Stimulated activated CD8-positive, alpha-beta memory T cell treated with anti-CD3 and anti-CD28 coated beads, Interleukin-7, amount 100 ng/mL, for 48 hours (primary cell): ENCODE results near the gene UMAD1.

Experiments
- DNase-seq, 2 donors: peaks; one replicate each; pipeline ENCODE4 v3.0.0-alpha.2; 2020; ENCODE audit warnings: low read depth in 1 of 2; ENCODE audit errors: extremely low read depth in 1 of 2

The UMAD1 gene

DNA sequence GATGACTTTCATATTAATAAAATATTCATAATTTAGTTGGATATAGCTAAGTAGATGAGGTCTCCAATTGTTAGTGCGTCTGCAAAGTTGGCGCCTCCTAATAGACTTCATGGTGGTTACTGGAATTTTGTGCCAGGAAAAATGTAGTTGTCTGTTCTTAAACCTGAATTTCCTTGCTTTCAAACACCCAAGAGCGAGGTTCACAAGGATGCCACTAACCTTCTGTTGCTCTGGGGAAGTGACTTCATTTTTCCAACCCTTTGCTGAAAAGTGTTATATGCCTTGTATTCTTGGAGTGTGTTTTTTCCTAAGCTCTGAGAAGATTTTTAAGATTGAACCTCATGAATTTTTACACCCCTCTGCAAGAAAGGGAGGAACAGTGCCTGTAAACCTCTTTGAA is 229.1 kb downstream of the UMAD1 start:
- DNase-seq, result no peak

DNA sequence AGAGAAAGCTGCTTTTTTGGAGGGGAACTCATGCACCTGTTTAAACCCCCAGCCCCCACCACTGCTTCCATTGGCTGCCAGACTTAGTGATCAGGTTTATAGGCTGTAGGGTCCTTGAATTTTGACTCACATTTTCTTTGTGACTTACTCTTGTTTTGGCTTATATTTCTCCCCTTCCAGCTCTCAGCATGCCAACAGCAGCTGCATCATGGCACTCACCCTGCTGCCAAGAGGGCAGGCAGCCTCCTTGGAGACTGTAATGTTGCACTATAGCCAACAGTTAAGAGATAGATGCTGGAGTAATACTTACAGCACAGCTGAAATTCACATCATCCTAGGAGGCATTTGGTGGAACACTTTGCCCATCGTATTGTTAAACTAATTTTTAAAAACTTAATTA is 230.0 kb downstream of the UMAD1 start:
- no peak for DNase-seq

DNA sequence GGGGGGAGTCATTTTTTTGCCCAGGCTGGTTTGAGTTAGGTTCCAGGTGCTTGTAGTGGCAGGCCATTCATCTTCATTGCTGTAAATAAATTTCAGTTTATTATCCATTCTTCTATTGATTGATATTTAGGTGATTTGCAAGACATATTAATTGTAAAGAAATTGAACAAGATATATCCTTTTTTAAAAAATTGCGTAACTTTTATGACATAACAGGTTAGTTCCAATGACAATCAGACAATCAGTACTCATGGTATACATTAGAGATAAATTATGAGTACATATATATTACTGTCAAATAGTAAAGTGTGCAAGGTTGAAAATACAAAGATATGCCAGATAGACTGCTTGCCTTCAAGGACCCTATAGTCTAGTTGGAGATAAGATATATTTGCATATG is 235.9 kb downstream of the UMAD1 start:
- DNase-seq, result no peak

DNA sequence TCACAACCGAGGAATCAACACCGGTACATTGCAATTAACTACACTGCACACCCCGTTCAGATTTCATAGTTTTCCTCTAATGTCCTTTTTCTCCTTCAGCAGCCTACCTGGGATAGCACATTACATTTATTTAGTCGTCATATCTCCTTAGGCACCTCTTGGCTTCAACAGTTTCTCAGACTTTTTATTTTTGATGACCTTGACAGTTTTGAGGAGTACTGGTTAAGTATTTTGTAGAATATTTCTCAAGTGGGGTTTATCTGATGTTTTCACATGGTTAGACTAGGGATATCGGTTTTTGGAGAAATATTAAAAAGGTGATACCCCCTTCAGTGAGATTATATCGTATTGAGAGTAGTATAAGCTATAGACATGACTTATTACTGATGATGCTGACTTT is 241.0 kb downstream of the UMAD1 start:
- DNase-seq, result no peak

DNA sequence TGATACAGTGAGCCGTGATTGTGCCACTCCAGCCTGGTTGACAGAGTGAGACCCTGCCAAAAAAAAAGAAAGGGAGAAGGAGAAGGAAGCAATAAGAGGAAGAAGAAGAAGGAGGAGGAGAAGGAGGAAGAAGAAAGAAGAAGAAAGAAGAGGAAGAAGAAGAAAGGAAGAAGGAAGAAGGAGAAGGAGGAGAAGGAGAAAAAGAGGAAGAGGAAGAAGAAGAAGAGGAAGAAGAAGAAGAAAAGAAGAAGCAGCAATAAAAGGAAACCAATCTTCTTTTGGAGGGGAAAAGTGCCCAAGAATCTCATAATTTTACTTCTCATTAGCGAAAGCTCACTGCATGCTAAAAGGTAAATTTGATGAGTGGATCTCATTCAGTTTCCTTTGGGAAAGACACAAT is 242.3 kb downstream of the UMAD1 start:
- DNase-seq, result no peak

DNA sequence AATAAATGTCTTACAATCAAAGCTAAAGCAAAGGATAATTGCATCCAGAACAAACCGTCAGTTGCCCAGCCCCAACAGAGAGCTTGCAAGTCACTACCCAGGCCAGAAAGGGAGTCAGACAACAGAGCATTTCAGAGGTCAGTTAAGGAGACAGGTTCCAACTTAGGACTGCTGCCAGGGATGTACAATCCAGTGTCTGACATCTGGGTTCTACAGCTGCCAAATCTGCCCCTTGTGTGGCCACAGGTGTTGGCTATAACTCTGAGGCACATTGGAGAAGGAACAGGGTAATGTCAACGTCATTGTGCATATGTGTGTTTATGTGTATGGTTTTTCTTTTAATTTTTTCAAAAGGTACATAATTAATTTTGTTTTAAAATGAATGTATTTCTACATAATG is 242.8 kb downstream of the UMAD1 start:
- no peak for DNase-seq

DNA sequence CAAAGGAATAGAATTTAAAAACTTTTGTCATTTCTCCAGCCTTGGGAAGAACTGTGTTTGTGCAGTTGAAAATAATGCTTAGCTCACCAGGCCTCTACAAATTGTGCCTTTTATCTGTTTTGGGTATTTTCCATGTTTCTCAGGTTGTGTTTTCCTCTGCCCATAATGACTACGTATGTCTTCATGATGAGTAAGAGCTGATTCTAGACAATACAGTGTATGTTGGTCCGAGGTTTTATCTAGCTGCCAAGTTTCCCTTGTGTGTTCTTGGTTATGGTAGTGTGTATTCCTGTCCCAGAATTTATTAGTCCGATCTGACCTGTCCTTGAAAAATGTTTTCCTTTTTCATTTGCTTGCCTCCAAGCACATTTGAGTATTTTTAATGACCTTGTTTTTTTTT is 244.3 kb downstream of the UMAD1 start:
- DNase-seq, result no peak

DNA sequence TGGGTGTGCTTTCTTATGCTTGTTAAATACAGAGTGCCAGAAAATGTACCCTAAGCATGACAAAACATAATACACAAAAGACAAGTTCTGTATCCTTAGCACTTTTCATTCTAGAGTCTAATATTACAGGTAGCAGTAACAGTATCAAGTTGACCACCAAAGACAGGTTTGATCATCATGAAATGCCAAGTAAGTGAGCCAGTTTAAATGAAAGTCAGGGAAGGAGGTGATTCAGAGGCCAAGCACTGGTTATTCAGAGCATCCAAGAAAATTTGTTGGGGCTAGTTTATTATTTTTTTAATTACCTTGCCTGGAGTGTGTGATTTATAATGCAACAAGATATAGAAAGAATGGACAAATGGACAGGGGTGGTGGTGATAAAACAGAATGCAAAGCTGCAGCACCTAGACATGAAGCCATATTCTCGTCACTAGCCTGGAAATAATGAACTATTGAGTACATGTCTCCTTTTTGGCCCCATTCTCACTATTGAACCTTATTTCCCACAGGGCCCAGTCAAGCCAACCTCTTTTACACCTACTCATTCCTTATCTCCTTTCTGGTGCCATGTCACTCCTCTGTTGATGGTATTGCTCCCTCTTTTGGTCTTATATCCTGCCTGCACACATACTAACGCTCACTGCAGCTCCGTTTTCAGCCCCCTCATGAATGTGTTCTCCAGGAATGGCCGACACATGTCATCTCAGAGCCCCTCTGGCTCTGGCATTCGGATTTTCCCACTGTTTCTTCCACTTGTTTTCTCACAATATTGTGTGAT is 249.4 kb downstream of the UMAD1 start:
- DNase-seq, result no peak

DNA sequence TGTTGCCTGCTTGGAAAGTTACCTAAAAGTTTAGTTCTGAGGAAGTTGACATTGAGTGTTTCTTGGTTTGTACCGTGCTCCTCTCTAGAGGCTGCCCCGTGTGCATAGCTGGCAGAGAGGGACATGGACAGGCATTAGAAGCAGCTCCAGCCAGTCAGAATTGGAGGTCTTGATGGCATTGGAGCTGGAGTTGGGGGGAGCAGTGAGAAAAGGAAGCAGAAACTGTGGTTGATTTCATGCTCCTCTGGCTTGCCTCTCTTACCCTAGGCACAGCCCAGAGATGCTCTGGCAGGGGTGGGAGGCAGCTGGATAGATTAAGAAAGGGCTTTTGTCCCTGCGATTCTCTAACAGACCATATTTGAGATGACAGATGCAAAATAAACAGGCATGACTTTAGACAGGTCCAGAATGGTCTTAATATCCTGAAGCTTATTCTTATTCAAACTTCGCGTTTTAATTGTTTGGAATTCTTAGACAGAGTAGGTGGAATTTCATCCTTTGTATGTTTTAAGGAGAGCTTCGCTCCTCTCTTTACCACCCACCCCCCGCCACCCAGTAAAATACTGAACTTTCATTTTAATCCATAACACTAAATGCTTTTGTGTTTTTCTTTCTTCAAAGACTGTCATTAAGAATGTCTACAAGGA is 254.6 kb downstream of the UMAD1 start:
- DNase-seq, result no peak

DNA sequence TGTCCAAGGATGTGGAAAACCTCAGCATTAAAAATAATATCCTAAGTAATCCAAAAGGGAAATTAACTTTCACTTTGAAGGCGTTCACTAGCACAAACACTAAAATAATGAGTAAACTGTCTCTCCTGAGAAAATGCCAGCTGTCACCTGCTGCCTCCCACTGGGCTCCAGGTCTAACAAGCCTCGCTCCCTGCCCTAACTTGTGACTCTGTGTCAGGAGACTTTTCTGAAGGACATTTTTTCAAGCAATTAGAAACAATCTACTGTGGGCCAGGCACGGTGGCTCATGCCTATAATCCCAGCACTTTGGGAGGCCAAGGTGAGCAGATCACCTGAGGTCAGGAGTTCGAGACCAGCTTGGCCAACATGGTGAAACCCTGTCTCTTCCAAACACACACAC is 255.2 kb downstream of the UMAD1 start:
- DNase-seq, result no peak

DNA sequence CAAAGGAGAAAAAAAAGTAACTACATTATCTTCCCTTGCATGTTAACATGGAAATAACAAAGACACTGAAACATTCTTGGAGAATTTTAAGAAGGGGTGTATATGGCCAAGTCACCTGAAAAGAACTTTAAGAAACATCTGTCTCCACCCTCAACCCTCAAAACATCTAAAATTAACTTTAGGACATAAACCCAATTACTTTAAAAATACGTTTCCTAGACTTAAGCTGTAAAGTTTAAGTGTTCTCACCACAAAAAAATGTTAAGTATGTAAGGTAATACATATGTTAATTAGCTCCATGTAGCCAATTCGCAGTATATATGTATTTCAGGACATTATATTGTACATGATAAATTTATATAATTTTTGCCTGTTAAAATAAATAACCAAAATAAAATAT is 257.0 kb downstream of the UMAD1 start:
- no peak for DNase-seq

DNA sequence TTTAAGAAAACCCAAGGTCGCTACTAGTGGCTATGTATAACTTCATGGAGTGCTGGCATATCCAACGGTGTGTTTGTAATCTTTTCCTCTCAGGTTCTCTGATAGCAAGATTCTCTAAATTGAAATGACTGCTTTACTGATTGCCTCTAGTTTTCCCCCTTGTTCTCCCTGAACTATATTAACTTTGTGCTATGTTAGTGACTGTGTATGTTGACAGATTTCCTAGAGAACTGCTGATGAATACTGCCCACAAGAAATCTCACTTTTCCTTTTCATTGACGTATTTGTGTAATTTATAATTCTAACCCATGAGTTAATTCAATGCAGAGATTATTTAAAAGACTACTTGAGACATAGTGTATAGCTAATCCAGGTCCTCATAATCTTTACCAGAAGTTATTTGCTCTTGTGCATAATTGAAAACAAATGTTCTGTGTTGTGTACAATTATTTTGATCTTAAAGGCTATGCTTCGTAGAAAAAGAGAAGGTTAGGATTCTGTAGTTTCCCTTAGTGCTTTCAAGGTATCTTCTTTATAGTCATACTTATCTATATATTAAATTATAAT is 257.5 kb downstream of the UMAD1 start:
- no peak for DNase-seq

DNA sequence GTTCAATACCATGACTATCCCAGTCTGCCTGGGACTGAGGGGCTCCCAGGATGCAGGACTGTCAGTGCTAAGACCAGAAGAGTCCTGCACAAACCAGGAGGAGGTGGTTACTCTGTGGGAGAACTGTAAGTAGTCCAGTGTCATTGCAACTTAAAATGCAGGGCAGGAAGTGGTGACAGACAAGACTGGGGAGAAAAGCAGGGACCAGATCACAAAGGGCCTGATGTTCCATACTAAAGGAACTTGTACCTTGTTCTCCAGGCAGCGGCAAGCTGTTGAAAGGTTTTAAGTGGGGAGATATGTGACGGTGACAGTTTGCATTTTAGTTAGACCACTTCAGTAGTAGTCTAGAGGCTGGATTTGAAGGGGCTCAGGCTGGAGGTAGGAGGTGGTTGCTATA is 262.3 kb downstream of the UMAD1 start:
- DNase-seq, result no peak

DNA sequence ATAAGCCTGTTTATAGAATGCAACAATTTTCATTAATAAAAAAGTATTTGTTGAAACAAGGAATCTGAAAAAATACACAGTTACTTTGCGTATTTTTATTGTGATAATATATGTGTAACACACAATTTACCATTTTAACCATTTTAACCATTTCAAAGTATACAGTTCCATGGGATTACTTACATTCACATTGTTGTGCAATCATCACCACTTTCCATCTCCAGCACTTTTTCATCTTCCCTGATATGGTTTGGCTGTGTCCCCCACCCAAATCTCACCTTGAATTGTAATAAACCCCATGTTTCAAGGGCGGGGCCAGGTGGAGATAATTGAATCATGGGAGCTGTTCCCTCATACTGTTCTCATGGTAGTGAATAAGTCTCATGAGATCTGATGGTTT is 266.8 kb downstream of the UMAD1 start:
- no peak for DNase-seq

DNA sequence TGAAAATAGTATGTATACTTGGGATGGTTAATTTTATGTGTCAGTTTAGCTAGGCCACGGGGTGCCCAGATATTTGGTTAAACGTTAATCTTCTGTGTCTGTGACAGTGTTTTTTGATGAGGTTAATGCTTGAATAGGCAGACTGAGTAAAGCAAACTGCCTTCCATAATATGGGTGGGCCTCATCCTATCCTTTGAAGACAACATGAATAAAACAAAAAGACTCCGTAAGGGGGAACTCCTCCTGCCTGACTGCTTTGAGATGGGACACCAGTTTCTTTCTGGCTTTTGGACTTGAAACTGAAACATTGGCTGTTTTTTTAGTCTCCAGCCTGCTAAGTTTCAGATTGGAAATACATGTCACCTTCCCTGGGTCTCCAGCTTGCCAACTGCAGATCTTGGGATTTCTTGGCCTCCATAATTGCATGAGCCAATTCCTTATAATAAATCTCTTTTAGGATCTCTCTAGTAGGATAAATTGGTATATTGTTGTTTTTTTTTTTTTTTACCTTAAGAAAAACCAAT is 268.1 kb downstream of the UMAD1 start:
- DNase-seq, result no peak

DNA sequence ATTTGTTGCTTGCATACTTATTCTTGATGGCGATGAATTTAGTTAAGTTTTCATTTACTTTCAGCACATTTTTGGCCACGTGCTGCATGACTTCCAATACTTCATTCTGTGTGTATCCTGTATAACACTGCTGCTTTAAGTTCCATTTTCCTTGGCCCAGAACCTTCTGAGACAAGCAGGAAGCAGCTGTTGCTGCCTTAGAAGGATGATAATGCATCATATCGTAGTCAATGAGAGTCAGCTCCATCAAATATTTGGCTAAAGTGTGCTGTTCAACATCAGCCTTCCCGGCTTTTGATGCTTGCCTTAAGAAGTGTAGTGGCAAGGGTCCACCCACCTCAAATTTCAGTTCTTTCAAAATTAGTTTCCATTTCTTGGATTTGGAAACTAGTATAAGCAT is 268.8 kb downstream of the UMAD1 start:
- no peak for DNase-seq

DNA sequence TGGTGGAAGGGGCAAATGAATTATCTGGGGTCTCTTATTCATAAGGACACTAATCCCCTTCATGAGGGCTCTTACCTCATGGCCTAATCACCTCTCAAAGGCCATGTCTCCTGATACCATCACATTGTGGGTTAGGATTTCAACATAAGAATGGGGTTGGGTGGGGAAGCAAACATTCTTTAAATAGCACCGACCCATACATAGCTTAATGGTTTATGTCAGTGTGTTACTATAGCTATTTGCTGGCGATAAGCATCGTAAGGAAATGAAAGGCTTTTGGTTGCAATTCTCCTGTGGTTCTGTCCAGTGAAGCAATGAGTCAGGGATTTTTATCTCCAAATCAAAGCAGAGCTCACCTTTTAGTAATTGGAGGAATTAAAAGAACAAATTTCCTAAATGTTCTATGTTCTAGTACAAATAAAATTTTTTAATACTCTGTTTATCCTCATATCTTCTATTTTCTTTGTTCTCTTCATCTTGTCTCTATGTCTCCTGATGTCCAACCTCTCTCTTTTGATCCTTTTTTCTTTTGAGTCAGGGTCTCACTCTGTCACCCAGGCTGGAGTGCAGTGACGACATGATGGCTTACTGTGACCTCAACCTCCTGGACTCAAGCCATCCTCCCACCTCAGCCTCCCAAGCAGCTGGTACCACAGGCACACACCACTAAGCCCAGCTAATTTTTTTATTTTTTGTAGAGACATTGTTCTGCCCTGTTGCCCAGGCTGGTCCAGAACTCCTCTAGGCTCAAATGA is 271.0 kb downstream of the UMAD1 start:
- DNase-seq, result no peak

DNA sequence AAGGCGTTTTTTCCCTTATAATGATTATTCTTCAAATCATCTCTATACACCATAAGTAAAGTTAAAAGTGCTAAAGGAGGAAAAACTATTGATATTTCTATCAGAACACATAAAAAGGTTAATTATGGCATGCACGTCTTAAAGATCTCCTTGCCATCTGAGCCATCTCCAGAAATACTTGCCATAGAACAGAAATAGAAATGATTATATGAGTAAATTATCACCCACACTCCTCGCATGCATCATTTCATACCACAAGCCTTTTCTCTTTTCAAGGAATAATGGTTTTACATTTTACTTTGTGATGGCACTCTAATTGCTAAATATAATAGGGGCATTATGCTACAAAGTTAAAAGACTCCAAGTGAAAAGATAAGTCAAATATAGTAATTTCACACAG is 272.4 kb downstream of the UMAD1 start:
- no peak for DNase-seq

DNA sequence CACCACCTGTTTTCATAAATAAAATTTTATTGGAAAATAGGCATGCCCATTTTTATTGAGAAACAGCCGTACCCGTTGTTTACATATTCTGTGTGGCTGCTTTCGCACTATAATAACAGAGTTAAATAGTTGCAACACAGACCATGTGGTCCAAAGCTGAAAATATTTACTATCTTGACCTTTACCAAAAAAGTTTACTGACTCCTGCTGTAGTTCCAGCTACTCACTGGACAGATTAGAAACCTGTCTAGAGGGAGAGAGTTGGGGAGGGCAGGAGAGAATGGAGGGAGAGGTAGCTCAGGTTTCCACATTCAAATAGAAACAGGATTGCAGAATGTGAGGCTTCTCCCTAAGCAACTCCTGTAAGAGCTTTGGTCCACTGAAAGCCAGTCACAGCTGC is 273.0 kb downstream of the UMAD1 start:
- no peak for DNase-seq

DNA sequence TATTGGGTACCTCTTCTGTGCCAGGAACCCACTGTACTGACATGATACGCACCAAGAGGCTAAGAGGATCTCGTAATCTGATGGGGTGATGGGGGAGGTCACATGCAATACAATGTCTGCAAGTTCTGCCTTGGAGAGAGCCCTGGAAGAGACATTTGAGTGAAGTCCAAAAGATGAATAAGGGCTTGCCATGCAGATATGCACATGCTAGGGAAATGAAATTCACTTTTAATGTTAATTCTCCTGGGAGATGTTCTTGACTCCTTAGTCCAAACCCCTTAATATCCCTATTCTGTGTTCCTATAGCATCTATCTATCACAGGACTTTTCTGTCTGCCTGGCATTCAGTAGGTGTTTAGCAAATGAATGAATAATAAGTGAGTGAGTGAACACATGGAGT is 274.0 kb downstream of the UMAD1 start:
- no peak for DNase-seq

DNA sequence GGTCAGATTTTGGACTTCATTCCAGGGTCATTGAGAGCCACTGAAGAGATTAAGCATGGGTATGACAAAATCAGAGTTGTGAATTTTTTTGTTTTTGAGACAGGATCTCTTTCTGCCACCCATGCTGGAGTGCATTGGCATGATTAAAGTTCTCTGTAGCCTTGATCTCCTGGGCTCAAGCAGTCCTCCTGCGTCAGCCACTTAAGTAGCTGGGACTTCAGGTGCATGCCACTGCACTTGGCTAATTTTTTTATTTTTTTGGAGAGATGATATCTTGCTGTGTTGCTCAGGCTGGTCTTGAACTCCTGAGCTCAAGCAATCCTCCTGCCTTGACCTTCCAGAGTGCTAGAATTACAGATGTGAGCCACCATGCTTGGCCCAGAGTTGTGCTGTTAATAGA is 275.5 kb downstream of the UMAD1 start:
- DNase-seq, result no peak

DNA sequence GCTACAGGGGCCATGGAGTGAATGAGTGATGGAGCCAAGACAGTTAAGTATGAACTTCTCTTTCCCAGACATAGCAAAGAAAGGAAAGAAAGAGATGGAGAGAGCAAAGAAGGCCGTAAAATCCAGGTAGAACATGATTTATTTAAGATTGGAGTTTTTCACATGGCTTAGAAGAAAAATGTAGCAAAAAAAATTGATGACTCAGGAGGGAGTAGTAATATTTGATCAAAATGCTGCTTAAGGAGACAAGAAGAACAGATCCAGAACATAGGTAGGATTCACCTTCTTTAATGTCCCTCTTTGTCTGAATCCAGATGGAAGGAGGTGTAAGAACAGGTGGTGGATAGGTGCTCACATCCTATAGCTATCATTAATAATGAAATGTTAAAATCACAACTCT is 277.0 kb downstream of the UMAD1 start:
- DNase-seq, result no peak
